DOHH2 (cell line): Measurements from ENCODE around the gene ASCC2.
"Not testable (repeated sequence)": the region's sequence is repeated elsewhere in the genome, so short reads cannot be mapped to it uniquely, and the experiment has no call there.

ENCODE experiments used
- H3F3A ChIP-seq: fragments of 200-600 bp; sonication (generic), shearing (Covaris generic); 2 replicates; pipeline ENCODE4 v1.6.0; 2016; ENCODE audit warnings: antibody characterized with exemption, mild to moderate bottlenecking; ENCODE audit not compliant: control insufficient read depth, insufficient read depth
- H3K27ac ChIP-seq: fragments of 200-600 bp; sonication (generic); 2 replicates; pipeline ENCODE4 v1.5.1; 2014; ENCODE audit warnings: low read depth, mild to moderate bottlenecking, low read length, moderate library complexity
- H3K27me3 ChIP-seq: fragments of 200-600 bp; sonication (generic); 2 replicates; pipeline ENCODE4 v1.6.1; 2014; ENCODE audit warnings: mild to moderate bottlenecking, low read length, mixed read lengths; ENCODE audit not compliant: control insufficient read depth
- H3K36me3 ChIP-seq: fragments of 200-600 bp; sonication (generic); 2 replicates; pipeline ENCODE4 v1.6.1; 2014; ENCODE audit warnings: mild to moderate bottlenecking, low read length, moderate library complexity, mixed read lengths; ENCODE audit not compliant: control insufficient read depth
- H3K4me1 ChIP-seq: fragments of 200-600 bp; sonication (generic); 2 replicates; pipeline ENCODE4 v1.6.1; 2014; ENCODE audit warnings: mild to moderate bottlenecking, low read length, mixed read lengths; ENCODE audit not compliant: control insufficient read depth
- H3K4me2 ChIP-seq: fragments of 200-600 bp; sonication (generic); 2 replicates; pipeline ENCODE4 v1.6.0; 2014; ENCODE audit warnings: mild to moderate bottlenecking, low read length, moderate library complexity
- H3K4me3 ChIP-seq: fragments of 200-600 bp; sonication (generic); 2 replicates; pipeline ENCODE4 v1.5.1; 2014; ENCODE audit warnings: mild to moderate bottlenecking, low read length, mixed read lengths
- H3K79me2 ChIP-seq: fragments of 200-600 bp; sonication (generic); 2 replicates; pipeline ENCODE4 v1.6.1; 2014; ENCODE audit warnings: mild to moderate bottlenecking, low read length, mixed read lengths; ENCODE audit not compliant: control insufficient read depth
- H3K9me2 ChIP-seq: fragments of 200-600 bp; sonication (generic); replicated peaks from 2 replicates; pipeline ENCODE4 v1.6.1; 2014; ENCODE audit warnings: mild to moderate bottlenecking, low read length, mixed read lengths; ENCODE audit not compliant: control insufficient read depth
- H3K9me3 ChIP-seq: fragments of 200-600 bp; sonication (generic); 2 replicates; pipeline ENCODE4 v1.6.1; 2014; ENCODE audit warnings: antibody characterized with exemption, low read length, mixed read lengths; ENCODE audit not compliant: control insufficient read depth, insufficient read depth
- H4K20me1 ChIP-seq: fragments of 200-600 bp; sonication (generic); 2 replicates; pipeline ENCODE4 v1.6.0; 2014; ENCODE audit warnings: low read depth, mild to moderate bottlenecking, antibody characterized with exemption, low read length, moderate library complexity; ENCODE audit not compliant: control insufficient read depth, insufficient read depth
- CTCF ChIP-seq: fragments of 200-600 bp; sonication (generic); IDR thresholded peaks from one replicate; pipeline ENCODE4 v1.5.1; 2014; ENCODE audit warnings: antibody characterized with exemption, mild to moderate bottlenecking, low read depth, low read length; ENCODE audit not compliant: poor library complexity, severe bottlenecking
- EZH2phosphoT487 ChIP-seq: fragments of 200-600 bp; sonication (generic); IDR thresholded peaks from 2 replicates; pipeline ENCODE4 v1.6.1; 2017; ENCODE audit warnings: borderline replicate concordance, mild to moderate bottlenecking, antibody characterized with exemption, low read length, moderate library complexity, mixed read lengths

The ASCC2 gene

GRCh38 chr22:29861672-29862297 lies 23.7 kb upstream of the ASCC2 start:
- H3K4me1 ChIP-seq = no peaks in the 10 kb centered on the region
- no peak overlapping the region for H3K4me3 ChIP-seq
- H3F3A ChIP-seq = no peaks in the 10 kb centered on the region
- no peaks in the 10 kb centered on the region for H3K9me3 ChIP-seq
- no peak overlapping the region for H3K27ac ChIP-seq
- no peaks in the 10 kb centered on the region for H3K79me2 ChIP-seq
- H3K4me2 ChIP-seq = no peak overlapping the region
- no peaks in the 10 kb centered on the region for H3K9me2 ChIP-seq
- no peaks in the 10 kb centered on the region for H3K36me3 ChIP-seq
- no peaks in the 10 kb centered on the region for H4K20me1 ChIP-seq
- H3K27me3 ChIP-seq = no peaks in the 10 kb centered on the region
- no peak for TF ChIP-seq CTCF
- no peak for TF ChIP-seq EZH2phosphoT487

- no peaks in the 10 kb centered on the region for H3K9me3 ChIP-seq
- no peaks in the 10 kb centered on the region for H3K27me3 ChIP-seq
- no peak overlapping the region for H3K27ac ChIP-seq
- H3K4me1 ChIP-seq = no peaks in the 10 kb centered on the region
- no peaks in the 10 kb centered on the region for H3K79me2 ChIP-seq
- H3K4me2 ChIP-seq = no peak overlapping the region
- no peaks in the 10 kb centered on the region for H4K20me1 ChIP-seq
- no peaks in the 10 kb centered on the region for H3K9me2 ChIP-seq
- no peaks in the 10 kb centered on the region for H3F3A ChIP-seq
- no peak overlapping the region for H3K4me3 ChIP-seq
- TF ChIP-seq CTCF (no peak), EZH2phosphoT487 (no peak)
- H3K36me3 ChIP-seq = no peaks in the 10 kb centered on the region
Observed at GRCh38 chr22:29860006-29860766, 22.1 kb upstream of the ASCC2 start.

GRCh38 chr22:29859030-29859429 lies 21.0 kb upstream of the ASCC2 start:
- not testable (repeated sequence) for H3K36me3 ChIP-seq, H3F3A ChIP-seq, H3K27ac ChIP-seq, H3K4me2 ChIP-seq, H3K4me1 ChIP-seq, H3K4me3 ChIP-seq, H4K20me1 ChIP-seq, H3K9me3 ChIP-seq, H3K27me3 ChIP-seq, H3K9me2 ChIP-seq, H3K79me2 ChIP-seq

- no peaks in the 10 kb centered on the region for H3K36me3 ChIP-seq
- no peaks in the 10 kb centered on the region for H3F3A ChIP-seq
- H3K4me1 ChIP-seq = no peaks in the 10 kb centered on the region
- no peak overlapping the region for H3K4me2 ChIP-seq
- no peaks in the 10 kb centered on the region for H3K27me3 ChIP-seq
- no peak overlapping the region for H3K27ac ChIP-seq
- TF ChIP-seq EZH2phosphoT487 = no peak
- TF ChIP-seq CTCF = no peak
- no peaks in the 10 kb centered on the region for H3K9me3 ChIP-seq
- no peak overlapping the region for H3K4me3 ChIP-seq
- H4K20me1 ChIP-seq = no peaks in the 10 kb centered on the region
- H3K9me2 ChIP-seq = no peaks in the 10 kb centered on the region
- H3K79me2 ChIP-seq = no peaks in the 10 kb centered on the region
Observed at GRCh38 chr22:29856496-29856895, 18.4 kb upstream of the ASCC2 start.
